ENCODE results near the gene ASB1.
A peak's percentile ranks its signal among the peaks of the same experiment; 100 is the strongest.
"Not testable (repeated sequence)": the region's sequence is repeated elsewhere in the genome, so short reads cannot be mapped to it uniquely, and the experiment has no call there.

ASB1 gene

DNA sequence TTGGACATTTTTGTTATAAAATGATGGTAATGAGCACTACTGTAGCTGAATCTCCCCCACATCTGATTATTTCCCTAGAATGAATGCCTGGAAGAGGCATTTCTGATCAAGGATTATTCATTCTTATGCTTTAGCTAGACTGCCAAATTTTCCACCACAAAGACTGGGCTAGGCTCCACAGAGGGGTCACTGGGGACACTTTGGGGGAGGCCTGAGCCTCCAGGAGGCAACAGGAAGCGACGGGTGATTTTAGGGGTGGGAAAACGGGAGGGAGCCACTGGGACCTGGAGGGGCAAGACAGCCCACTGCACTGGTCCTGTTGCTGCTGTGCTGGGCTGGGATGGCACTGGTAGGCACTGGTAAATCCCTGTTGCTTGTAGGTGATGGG lies 2.4 kb upstream of the ASB1 start:
- no peak for DNase-seq

- no peak for DNase-seq
Measured at GRCh38 chr2:238425505-238425978, 1.2 kb upstream of the ASB1 start.

DNA sequence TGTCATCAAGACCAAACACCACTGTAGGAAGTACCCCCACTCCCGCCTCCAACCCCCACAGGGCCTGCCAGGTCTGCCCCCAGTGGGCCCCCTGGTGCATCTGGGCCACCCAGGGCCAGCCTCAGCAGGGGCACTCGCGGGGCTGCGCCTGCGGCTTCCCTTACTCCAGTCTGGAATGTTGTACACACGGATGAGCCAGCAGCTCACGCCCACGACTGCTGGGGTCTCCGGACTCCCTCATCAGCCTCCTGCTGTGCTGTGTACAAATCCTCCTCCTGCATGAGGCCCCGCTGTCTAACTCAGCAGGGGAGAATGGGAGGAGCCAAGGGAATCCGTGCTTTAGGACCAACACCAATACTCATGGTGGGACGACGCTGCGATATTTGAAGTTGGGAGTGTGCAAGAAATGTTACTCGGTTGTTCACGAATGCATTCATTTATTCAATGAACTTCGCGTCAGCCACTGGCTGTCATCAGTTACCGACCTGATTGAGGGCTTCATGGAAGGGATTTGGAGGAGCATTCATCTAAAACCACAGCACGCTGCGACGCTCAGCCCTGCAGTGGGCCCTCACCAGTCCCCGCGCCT lies 654 bp upstream of the ASB1 start:
- DNase-seq = peak; percentile 43

DNA sequence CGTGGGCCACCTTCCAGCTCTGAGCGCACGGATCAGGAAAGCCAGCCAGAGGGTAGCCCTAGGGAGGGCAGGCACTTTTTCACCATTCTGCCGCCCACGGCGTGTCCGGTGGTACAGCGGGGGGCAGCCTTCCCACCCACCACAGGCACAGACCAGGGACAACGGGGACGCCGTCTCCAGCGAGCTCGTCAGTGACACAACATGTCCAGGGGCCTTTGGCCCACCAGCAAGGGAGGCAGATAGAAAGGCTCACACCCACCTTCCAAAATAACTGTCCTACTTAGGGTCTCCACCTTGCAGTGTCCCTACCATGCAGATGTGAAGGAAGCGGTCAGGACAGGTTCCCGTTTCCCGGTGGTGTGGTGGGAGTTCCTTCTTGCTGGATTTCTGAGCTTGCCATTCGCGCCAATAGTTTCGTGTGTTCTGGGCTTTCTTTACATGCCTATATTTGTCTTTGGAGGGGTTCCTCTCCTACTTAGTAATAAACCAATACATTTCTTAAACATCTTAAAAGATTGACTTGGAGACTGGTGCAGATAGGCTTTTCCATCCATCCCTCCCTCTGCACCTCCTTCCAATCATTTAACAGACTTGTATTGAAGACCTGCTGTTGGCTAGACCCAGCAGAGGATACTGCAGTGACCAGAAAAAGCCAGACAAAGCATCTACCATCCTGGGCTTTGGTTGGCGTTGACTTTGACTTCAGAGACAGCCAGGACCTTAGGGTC lies 872 bp downstream of the ASB1 start:
- no peak for DNase-seq

- DNase-seq = no peak
Measured at GRCh38 chr2:238428866-238429265, 2.1 kb downstream of the ASB1 start.

DNA sequence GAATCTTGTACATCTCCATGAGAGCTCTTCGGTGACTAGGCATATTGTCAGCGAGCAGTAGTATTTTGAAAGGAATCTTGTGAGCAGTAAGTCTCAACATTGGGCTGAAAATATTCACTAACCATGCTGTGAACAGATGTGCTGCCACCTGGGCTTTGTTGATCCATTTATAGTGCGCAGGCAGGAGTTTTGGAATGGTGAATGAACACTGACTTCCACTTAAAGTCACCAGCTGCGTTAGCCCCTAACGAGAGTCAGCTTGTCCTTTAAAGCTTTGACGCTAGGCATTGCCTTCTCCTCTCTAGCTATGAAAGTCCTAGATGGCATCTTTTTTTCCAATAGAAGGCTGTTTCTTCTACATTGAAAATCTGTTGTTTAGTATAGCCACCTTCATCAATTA lies 4.1 kb downstream of the ASB1 start:
- DNase-seq = no peak

DNA sequence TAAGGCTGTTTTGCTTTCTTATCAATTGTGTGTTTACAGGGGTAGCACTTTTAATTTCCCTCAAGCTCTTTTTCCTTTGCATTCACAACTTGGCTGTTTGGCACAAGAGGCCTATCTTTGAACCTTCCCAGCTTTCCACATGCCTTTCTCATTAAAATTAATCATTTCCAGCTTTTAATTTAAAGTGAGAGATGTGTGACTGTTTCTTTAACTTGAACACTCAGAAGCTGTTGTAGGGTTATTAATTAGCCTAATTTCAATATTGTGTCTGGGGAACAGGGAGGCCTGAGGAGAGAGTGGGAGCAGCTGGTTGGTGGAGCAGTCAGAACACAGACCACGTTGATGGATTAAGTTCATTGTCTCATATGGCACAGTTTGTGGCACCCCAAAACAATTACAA lies 4.7 kb downstream of the ASB1 start:
- DNase-seq = no peak

GRCh38 chr2:238433300-238433915 lies 6.7 kb downstream of the ASB1 start:
- DNase-seq = no peak

- DNase-seq = no peak
Measured at GRCh38 chr2:238433941-238434845, 7.5 kb downstream of the ASB1 start.

DNA sequence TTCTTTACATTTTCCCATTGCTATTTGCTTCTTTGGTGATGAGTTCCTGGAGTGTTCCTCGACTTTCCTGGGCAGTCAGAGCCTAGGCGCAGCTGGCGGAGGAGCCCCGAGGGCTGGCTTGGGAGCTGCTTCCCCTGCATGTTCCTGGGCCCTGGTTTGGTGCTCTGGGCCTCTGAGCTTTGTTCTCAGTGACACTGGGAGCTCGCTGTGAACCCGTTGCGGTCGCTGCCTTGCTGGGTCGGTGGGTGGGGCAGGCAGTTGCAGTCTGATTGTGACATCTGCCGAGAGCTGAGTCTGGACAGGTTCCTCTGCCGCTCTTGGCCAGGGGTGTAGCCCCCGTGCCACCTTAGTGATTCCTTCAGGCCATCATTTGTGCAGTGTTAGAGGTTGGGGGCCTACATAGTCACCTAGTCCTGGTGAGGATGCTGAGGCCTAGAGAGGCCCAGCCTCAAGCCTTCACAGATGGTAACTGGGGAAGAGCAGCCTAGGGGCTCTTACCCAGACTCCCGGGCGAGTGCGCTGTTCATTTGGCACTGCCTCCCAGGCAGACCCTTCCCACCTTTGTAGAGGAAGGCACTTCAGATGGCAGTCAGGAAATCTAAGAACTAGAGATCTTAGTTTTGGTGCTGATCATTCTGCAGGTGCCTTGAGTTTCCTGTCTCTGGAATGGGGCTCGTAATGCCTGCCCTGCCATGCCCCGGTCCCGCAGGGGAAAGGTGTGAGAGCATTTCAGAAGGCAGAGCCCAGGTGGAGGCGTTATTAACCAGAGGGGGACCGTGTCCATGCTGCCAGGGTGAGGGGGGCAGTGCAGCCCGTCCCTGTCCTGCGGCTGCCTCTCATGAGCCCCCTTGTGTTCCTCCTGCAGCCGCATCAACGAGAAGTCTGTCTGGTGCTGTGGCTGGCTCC lies 8.4 kb downstream of the ASB1 start:
- DNase-seq = no peak

- no peak for DNase-seq
Measured at GRCh38 chr2:238435752-238436096, 9.0 kb downstream of the ASB1 start.

GRCh38 chr2:238438856-238439849 lies 12.4 kb downstream of the ASB1 start:
- DNase-seq = no peak

GRCh38 chr2:238439917-238440316 lies 13.2 kb downstream of the ASB1 start:
- DNase-seq = no peak

DNA sequence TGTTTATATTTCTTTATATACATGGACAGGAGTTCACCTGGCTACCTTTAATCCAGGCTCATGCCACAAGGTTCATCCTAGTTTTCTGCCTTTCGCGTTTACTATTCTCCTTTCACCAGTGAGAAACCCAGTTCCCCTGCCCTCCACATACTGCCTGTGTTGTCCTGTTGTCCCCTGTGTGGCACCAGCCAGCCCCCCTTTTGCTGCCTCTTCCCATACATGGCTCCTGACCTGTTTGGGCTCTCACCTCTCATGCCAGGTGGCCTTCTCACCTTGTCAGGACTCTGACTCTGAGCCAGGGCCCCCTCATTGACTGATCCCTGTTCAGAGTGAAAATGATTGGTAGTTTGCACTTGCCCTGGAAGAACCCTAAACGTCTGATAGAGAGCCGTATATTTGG lies 13.6 kb downstream of the ASB1 start:
- no peak for DNase-seq

DNA sequence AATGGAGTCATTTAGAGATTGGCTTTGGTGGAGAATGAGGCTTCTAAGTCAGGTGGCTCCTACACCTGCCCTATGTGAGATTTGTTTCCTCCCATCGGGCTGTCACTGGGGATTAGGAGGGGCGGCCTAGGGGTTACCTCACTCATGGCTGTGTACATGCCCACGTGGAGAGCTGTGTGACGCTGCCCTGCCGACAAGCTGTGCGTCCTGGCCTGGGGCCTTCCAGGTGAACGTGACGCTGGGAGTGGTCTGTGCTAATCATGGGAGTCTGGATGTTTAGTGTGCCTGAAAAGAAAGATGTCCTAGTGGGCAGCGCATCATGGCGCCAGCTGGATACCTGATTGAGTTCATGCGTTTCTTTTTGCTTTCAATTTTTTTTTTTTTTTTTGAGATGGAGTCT lies 14.0 kb downstream of the ASB1 start:
- DNase-seq = no peak

DNA sequence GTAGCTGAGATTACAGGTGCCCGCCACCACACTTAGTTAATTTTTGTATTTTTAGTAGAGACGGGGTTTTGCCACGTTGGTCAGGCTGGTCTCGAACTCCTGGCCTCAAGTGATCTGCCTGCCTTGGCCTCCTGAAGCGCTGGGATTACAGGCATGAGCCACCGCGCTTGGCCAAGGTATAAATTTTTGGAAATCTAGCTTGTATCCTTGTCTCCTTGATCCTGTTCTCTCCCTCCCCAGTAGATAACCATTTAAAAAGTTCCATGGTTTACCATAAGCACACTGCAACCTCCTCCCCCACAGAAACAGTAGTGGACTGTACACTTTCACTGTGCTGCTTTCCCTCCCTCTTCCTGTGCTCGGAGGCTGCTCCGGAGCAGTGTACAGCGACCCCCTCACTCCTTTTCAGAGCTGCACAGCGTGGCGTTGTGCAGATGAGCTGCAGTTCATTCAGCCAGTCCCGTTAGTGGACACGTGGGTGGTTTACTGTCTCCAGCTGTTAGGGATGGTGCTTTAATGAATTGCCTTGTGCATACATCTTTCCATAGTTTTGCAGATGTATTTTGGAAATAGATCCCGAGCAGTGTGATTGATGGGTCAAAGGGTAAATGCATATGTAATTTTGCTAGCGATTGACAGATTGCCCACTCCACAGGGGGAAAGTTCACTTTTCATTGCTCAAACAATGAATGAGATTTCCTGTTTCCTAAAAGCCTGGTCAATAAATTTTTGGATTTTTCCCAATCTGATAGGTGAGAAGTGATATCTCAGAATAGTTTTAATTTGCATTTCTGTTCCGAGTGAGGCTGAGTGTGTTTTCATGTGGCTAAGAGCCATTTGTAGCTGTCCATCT lies 14.8 kb downstream of the ASB1 start:
- DNase-seq = no peak

GRCh38 chr2:238442257-238442656 lies 15.5 kb downstream of the ASB1 start:
- not testable (repeated sequence) for DNase-seq

DNA sequence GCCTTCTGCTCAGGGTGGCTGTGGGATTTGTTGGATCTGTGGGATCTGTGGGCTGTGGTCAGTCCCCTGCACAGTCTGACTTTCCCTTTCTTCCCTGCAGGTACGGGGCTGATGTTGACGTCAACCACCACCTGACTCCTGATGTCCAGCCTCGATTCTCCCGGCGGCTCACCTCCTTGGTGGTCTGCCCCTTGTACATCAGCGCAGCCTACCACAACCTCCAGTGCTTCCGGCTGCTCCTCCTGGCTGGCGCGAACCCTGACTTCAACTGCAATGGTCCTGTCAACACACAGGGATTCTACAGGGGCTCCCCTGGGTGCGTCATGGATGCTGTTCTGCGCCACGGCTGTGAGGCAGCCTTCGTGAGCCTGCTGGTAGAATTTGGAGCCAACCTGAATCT lies 17.5 kb downstream of the ASB1 start:
- DNase-seq = no peak

- no peak for DNase-seq
Measured at GRCh38 chr2:238445409-238446190, 18.9 kb downstream of the ASB1 start.
